Activated naive CD4-positive, alpha-beta T cell treated with anti-CD3 and anti-CD28 coated beads, Interleukin-2, amount 50 U/mL, for 24 hours (primary cell): ENCODE data around the gene ADAP1.
"Not testable (repeated sequence)": the region's sequence is repeated elsewhere in the genome, so short reads cannot be mapped to it uniquely, and the experiment has no call there.

Experiments
- H3K27ac Mint-ChIP-seq: one replicate; pipeline ENCODE4 v1.8.0; 2021; ENCODE audit warnings: mild to moderate bottlenecking, mixed read lengths
- H3K27me3 Mint-ChIP-seq: one replicate; pipeline ENCODE4 v1.8.0; 2021; ENCODE audit warnings: mixed read lengths
- H3K36me3 Mint-ChIP-seq: one replicate; pipeline ENCODE4 v1.8.0; 2021; ENCODE audit warnings: mixed read lengths
- H3K4me1 Mint-ChIP-seq: one replicate; pipeline ENCODE4 v1.8.0; 2021; ENCODE audit warnings: mixed read lengths
- H3K4me3 Mint-ChIP-seq: one replicate; pipeline ENCODE4 v1.8.0; 2021; ENCODE audit warnings: mild to moderate bottlenecking, mixed read lengths
- H3K9me3 Mint-ChIP-seq: one replicate; pipeline ENCODE4 v1.8.0; 2021; ENCODE audit warnings: mixed read lengths

Gene ADAP1, protein sequence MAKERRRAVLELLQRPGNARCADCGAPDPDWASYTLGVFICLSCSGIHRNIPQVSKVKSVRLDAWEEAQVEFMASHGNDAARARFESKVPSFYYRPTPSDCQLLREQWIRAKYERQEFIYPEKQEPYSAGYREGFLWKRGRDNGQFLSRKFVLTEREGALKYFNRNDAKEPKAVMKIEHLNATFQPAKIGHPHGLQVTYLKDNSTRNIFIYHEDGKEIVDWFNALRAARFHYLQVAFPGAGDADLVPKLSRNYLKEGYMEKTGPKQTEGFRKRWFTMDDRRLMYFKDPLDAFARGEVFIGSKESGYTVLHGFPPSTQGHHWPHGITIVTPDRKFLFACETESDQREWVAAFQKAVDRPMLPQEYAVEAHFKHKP

GRCh38 chr7:954330-955238, at the start of gene ADAP1:
Gene ADAP1, minus strand, starts transcription at chr7:954680. Its CDS starts 203 bp downstream, at chr7:954477.
- Mint-ChIP-seq H3K4me3 (peak within 1 kb of the TSS; percentile 74), H3K4me1 (peaks cover 4% of the 10 kb centered on the region), H3K27me3 (peaks cover 5% of the 10 kb centered on the region), H3K36me3 (no peaks in the 10 kb centered on the region), H3K9me3 (no peaks in the 10 kb centered on the region), H3K27ac (no peak within 1 kb of the TSS)

DNA sequence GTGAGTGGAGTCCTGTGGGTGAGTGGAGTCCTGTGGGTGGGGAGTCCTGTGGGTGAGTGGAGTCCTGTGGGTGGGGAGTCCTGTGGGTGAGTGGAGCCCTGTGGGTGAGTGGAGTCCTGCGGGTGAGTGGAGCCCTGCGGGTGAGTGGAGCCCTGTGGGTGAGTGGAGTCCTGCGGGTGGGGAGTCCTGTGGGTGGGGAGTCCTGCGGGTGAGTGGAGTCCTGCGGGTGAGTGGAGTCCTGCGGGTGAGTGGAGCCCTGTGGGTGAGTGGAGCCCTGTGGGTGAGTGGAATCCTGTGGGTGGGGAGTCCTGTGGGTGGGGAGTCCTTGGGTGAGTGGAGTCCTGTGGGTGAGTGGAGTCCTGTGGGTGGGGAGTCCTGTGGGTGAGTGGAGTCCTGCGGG, 48.0 kb upstream of the ADAP1 start:
- H3K27ac Mint-ChIP-seq, H3K4me3 Mint-ChIP-seq, H3K27me3 Mint-ChIP-seq, H3K9me3 Mint-ChIP-seq, H3K36me3 Mint-ChIP-seq, H3K4me1 Mint-ChIP-seq: not testable (repeated sequence)

GRCh38 chr7:1002026-1002425, 47.5 kb upstream of the ADAP1 start:
- H3K36me3 Mint-ChIP-seq, H3K27me3 Mint-ChIP-seq, H3K4me1 Mint-ChIP-seq, H3K27ac Mint-ChIP-seq, H3K4me3 Mint-ChIP-seq, H3K9me3 Mint-ChIP-seq: not testable (repeated sequence)

DNA sequence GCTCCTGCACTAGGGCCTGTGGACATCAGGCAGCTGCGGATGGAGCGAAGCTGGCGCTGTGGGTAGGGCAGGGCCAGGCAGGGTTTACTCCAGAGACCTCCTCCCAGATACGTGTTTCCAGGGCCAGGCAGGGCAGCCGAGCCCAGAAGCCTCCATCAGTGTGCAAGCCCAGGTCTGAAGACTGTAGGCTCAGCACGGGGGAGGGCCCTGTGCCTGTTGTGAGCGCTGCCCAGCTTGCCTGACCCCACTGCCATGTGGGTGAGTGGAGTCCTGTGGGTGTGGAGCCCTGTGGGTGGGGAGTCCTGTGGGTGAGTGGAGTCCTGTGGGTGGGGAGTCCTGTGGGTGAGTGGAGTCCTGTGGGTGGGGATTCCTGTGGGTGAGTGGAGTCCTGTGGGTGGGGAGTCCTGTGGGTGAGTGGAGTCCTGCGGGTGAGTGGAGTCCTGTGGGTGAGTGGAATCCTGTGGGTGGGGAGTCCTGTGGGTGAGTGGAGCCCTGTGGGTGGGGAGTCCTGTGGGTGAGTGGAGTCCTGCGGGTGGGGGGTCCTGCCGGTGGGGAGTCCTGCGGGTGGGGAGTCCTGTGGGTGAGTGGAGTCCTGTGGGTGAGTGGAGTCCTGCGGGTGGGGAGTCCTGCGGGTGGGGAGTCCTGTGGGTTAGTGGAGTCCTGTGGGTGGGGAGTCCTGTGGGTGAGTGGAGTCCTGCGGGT, 46.7 kb upstream of the ADAP1 start:
- not testable (repeated sequence) for H3K36me3 Mint-ChIP-seq, H3K4me1 Mint-ChIP-seq, H3K9me3 Mint-ChIP-seq, H3K4me3 Mint-ChIP-seq, H3K27me3 Mint-ChIP-seq, H3K27ac Mint-ChIP-seq

DNA sequence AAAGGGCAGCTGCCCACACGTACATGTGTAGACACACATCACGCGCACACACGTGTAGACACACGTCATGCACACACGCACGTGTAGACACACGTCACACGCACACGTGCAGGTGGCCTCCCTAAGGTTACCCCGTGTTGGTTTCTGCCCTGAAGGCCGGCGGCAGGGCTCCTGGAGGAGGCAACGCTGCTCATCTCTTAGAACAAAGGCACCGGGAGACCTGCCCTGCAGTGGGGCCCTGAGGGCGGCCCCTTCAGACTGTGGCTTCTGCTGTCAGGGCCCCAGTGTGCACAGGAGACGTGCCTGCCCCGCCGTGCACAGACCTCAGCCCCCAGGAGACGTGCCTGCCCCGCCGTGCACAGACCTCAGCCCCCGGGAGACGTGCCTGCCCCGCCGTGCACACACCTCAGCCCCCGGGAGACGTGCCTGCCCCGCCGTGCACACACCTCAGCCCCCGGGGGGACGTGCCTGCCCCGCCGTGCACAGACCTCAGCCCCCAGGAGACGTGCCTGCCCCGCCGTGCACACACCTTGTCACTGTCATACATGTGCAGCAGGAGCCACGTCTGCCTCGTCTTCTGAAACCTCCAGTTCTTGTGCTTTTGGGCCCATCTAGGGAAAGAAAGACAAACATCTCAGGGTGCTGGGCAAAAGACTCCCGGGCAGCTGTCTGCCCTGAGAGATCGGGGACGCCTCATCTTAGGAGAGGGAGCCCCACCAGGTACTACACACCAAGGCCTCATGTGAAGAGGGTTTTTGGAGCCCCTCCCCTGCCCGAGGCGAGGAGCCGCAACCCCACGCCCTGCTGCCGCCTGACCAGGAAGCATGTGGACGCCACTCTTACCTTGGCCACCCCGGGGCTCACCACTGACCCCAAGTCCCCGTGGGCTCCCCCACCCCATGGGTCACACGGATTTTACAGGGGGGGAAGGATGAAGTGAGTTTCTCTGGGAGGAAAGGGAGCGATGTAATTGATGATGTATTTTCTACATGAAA, 45.8 kb upstream of the ADAP1 start:
- no peaks in the 10 kb centered on the region for H3K27me3 Mint-ChIP-seq
- H3K4me1 Mint-ChIP-seq = no peaks in the 10 kb centered on the region
- no peaks in the 10 kb centered on the region for H3K9me3 Mint-ChIP-seq
- H3K27ac Mint-ChIP-seq = no peak overlapping the region
- no peaks in the 10 kb centered on the region for H3K36me3 Mint-ChIP-seq
- no peak overlapping the region for H3K4me3 Mint-ChIP-seq

GRCh38 chr7:999149-999879, 44.8 kb upstream of the ADAP1 start:
- Mint-ChIP-seq H3K9me3 (no peaks in the 10 kb centered on the region), H3K27ac (no peak overlapping the region), H3K36me3 (no peaks in the 10 kb centered on the region), H3K4me1 (no peaks in the 10 kb centered on the region), H3K4me3 (no peak overlapping the region), H3K27me3 (no peaks in the 10 kb centered on the region)

- no peaks in the 10 kb centered on the region for H3K27me3 Mint-ChIP-seq
- no peaks in the 10 kb centered on the region for H3K4me1 Mint-ChIP-seq
- no peaks in the 10 kb centered on the region for H3K9me3 Mint-ChIP-seq
- H3K27ac Mint-ChIP-seq = no peak overlapping the region
- no peak overlapping the region for H3K4me3 Mint-ChIP-seq
- no peaks in the 10 kb centered on the region for H3K36me3 Mint-ChIP-seq
These were observed 43.2 kb upstream of the ADAP1 start for GRCh38 chr7:997404-998395.

- H3K36me3 Mint-ChIP-seq = no peaks in the 10 kb centered on the region
- no peak overlapping the region for H3K27ac Mint-ChIP-seq
- H3K4me3 Mint-ChIP-seq = no peak overlapping the region
- no peaks in the 10 kb centered on the region for H3K4me1 Mint-ChIP-seq
- no peaks in the 10 kb centered on the region for H3K27me3 Mint-ChIP-seq
- no peaks in the 10 kb centered on the region for H3K9me3 Mint-ChIP-seq
These were observed 41.8 kb upstream of the ADAP1 start for GRCh38 chr7:996079-996872.

DNA sequence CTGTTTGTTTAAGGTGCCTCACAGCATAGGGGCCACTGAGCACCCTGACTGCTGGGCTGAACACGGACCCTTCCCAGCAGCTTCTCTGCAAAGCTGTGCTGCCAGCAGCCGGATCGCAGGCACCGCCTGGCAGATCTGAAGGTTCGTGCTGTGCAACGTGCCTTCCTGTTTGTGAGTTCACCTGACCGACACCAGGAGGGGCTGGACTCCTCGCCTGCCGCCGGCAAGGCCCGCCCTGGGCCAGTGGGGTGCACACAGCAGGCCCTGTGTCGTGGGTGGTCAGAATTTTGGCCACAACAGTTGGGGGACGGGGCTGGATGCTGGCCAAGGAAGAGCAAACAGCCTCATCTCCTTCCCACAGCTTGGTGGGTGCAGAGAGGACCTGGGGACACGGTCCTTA, 41.1 kb upstream of the ADAP1 start:
- Mint-ChIP-seq H3K27ac (no peak overlapping the region), H3K27me3 (no peaks in the 10 kb centered on the region), H3K36me3 (no peaks in the 10 kb centered on the region), H3K4me3 (no peak overlapping the region), H3K9me3 (no peaks in the 10 kb centered on the region), H3K4me1 (no peaks in the 10 kb centered on the region)

DNA sequence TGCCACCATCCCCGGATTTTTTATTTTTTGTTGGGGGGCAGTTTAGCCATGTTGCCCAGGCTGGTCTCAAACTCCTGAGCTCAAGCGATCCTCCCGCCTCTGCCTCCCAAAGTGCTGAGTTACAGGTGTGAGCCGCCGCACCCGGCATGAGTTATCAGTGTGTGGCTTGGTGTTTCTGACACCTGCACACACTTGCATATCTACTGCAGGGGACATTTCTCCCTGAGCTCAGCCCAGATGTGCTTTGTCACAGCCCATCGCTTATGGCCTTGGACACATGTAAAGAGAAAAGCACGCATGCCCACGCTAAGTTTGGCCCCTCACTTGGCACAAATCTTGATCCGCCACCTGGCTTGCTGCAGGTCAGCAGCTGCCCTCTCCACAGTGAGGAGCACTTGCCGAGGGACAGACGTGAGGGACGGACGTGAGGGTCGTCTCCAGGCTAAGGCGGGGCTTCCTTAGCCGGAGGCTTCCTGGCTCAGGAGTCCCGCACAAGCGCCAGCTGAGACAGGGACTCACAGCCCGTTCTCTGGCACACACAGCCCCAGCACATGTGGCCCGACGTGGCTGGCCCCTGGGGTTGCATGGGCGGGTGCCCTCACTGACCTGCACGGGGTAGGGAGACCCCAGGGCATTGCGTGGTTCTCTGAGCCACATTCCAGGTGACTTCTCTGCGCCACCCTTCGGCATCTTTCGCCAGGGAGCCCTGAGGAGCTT, 40.3 kb upstream of the ADAP1 start:
- Mint-ChIP-seq H3K9me3 (no peaks in the 10 kb centered on the region), H3K4me3 (no peak overlapping the region), H3K4me1 (no peaks in the 10 kb centered on the region), H3K27me3 (no peaks in the 10 kb centered on the region), H3K27ac (no peak overlapping the region), H3K36me3 (no peaks in the 10 kb centered on the region)

DNA sequence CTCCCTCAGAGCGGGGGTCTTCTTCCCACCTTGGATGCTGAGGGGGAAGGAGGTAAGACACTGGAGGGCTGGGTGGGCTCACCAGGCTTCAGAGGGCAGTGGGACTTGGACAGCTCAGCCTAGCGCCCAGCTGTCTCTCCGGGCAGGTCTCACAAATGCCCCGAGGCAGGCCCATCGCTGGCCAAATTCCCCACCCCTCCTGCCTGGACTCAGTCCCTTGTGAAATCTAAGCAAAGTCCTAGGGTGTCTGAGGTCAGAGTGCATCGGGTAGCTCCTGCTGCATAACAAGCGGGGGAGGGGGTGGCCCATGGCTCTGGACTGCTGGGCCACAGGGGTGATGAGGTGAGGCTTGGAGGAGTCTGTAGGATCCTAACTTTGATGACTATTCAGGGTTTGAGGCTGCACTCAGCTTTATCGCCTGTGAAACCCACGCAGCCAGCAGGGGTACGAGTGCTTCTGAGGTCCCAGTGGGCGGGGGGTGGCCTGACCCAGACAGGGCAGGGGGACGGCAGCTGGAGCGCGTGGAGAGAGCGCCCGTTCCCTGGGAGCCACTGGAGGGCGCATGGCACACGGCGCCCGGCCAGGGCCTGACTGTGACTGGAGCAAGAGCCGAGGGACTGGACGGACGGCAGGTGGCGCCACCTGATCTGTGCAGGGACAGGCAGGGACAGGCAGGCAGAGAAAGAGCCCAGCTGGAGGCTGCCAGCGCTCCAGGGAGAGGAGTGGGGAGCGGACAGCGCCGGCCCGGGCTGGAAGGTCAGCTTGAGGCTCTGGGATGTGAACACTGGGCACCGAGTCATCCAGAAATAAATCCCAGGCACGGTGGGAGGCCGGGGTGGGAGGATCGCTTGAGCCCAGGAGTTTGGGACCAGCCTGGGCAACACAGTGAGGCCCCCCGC, 38.5 kb upstream of the ADAP1 start:
- Mint-ChIP-seq H3K36me3 (no peaks in the 10 kb centered on the region), H3K27ac (peak overlapping the region; percentile 35), H3K27me3 (no peaks in the 10 kb centered on the region), H3K4me1 (no peaks in the 10 kb centered on the region), H3K9me3 (no peaks in the 10 kb centered on the region), H3K4me3 (no peak overlapping the region)
